Left cardiac atrium (tissue), 4 donors: ENCODE measurements around the gene VSIG10. TPM values are rescaled to one million over a fixed set of nuclear protein-coding genes. Genes with fewer than 3 reads are reported as not detected.
"Not testable (repeated sequence)": the region's sequence is repeated elsewhere in the genome, so short reads cannot be mapped to it uniquely, and the experiment has no call there.

Source experiments
- ATAC-seq, 2 donors: fragments of 200-7000 bp; cut with Tn5 transposase; one replicate each; pipeline ENCODE4 v1.9.1; 2020; ENCODE audit warnings: mild to moderate bottlenecking in 2 of 2, moderate library complexity in 2 of 2
- DNase-seq: peaks from one replicate; pipeline ENCODE4 v3.0.0-alpha.2; 2020
- intact Hi-C, 2 donors: fragments of 100-400 bp; cut with DNase I; formaldehyde crosslinking; loops; one replicate each; pipeline versions ENCODE4 v1.14.1 to v1.15.1; 2022 to 2023
- total RNA-seq, 2 donors: library from RNA; stranded (reverse); fragmentation: NEBNext Ultra II Directional; extraction: Animal tissue kit (Norgen Biotek cat#: 25700); gene quantifications; one replicate each; pipeline ENCODE4 v1.2.1, GENCODE V29; 2021
- donor health status: DM: no; HTN: yes; CAD: no.
- donor health status: DM: no; HTN: yes; CAD: no; lungs with severe emphysema.
- donor health status: DM: yes; HTN: yes; CAD: no.
- donor health status: Dilated cardiomyopathy.

Gene VSIG10
- total RNA-seq, 2 donors from 2014 or later: 9.3 to 17.2 TPM

GRCh38 chr12:118044577-118044976, 59.2 kb downstream of the VSIG10 start:
- intact Hi-C loops: no loop called here

DNA sequence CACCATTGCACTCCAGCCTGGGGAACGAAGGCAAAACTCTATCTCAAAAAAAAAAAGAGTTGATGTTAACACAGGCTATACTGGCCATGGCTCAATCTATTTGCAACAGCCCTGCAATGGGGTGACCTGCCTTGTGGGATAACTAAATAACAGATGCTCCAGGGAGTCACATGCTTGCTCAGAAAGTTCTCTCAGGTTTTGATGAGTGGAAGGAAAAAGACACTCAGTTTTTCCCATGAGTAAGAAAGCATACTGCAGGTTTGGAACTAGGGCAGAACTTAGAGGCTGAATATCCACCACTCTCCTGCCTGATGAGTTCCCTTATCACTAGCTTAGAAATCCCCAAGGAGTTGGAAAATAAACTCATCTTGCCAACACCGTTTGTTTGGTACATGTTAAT, 59.7 kb downstream of the VSIG10 start:
- intact Hi-C loops: no loop called here
- DNase-seq: no peak
- no peak for ATAC-seq

More at GRCh38 chr12:118044577-118044976, 59.2 kb downstream of the VSIG10 start:
- DNase-seq: no peak
- no peak for ATAC-seq

GRCh38 chr12:118042091-118042490, 61.7 kb downstream of the VSIG10 start:
- no peak for ATAC-seq
- no peak for DNase-seq
- intact Hi-C loops: no loop called here

- DNase-seq: no peak
- intact Hi-C loops: loop anchor here in 1 of 2 donors (10.0 kb wide), 1 partner anchor 163 kb away; no protein-coding TSS in a partner anchor
Measured at GRCh38 chr12:118038137-118038536, 65.7 kb downstream of the VSIG10 start.

GRCh38 chr12:118036672-118037411, 67.0 kb downstream of the VSIG10 start:
- intact Hi-C loops: loop anchor here in 1 of 2 donors (10.0 kb wide), 1 partner anchor 162 kb away; no protein-coding TSS in a partner anchor
- DNase-seq (no peak), ATAC-seq (no peak)

More at GRCh38 chr12:118038137-118038536, 65.7 kb downstream of the VSIG10 start:
- no peak for ATAC-seq

GRCh38 chr12:118035190-118036041, 68.4 kb downstream of the VSIG10 start:
- intact Hi-C loops: loop anchor here in 1 of 2 donors (10.0 kb wide), 1 partner anchor 161 kb away; no protein-coding TSS in a partner anchor
- no peak for DNase-seq
- ATAC-seq: peak in 1 of 2 donors; percentile 34

DNA sequence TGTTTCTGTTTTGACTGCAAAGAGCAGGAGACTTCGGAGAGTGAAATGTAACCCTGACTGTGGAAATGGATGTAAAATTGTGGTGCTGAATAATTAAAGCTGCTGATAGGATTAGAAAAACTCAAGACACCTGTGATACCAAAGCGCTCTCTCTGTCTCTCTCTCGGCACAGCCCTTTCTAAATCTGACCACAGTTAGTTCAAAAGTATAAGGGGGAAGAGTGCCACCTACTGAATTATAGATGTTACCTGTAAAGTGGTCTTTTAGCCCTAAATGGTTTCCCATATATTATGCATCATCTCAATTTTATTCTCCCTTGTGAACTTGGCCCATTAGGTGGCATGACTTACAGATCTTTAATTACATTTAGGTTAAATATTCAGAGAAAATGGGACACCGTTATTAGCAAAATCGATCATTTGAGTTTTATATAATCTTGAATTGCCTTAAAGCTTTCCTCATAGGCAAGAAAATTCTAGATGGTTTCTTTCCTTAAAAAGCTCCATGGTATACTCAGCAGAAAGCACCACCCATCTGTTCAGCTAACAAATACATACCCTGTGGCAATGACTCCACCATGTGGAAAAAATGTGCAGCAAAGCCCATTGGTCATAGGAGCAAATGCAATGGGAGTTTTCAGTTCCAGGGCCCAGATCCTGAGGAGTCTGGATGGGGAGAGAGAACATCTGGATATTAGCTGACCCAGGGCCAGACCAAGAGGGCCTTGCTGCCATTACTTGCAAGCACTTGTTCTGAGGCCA, 69.2 kb downstream of the VSIG10 start:
- ATAC-seq: peak; percentile 35 to 61
- no peak for DNase-seq
- intact Hi-C loops: loop anchor here in 1 of 2 donors (10.0 kb wide), 1 partner anchor 160 kb away; no protein-coding TSS in a partner anchor

DNA sequence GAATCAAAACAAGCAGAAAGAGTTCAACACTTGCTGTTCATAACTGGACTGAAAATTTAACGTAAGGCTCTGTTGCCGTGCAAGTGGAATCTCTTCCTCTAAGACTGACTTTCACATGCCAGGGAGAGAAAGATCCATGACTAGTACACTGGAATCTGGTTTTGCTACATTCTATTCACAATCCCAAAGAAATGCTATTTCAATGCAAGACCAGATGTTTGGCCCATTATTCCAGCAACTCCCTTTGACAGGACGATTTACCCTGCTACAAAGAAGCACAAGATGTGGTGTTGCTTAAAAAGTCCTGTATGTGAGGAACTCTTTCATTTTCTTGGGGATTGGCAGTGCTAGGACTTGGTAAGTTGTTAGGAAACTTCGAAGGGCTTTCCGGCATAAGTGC, 69.9 kb downstream of the VSIG10 start:
- ATAC-seq (no peak), DNase-seq (no peak)
- intact Hi-C loops: loop anchor here in 1 of 2 donors (10.0 kb wide), 1 partner anchor 159 kb away; no protein-coding TSS in a partner anchor

DNA sequence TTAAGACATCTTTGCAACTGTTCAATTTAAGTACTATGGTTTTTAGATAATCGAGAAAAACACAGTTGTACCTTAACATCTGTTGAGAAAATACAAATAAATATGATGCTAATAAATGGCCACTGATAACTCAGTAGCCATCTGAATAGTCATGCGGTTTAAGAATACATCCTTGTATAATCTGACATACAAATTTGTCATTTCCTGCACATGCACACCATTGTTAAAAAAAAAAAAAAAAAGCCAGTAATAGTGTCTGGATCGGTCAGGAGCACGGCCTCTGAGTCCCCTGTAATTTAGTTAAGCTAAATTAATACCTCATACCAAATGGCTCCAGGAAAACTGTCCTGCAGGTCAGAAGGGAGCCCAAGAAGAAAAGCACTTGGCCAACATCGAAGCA, 70.5 kb downstream of the VSIG10 start:
- no peak for DNase-seq
- intact Hi-C loops: loop anchor here in 1 of 2 donors (10.0 kb wide), 1 partner anchor 159 kb away; no protein-coding TSS in a partner anchor
- ATAC-seq: no peak

DNA sequence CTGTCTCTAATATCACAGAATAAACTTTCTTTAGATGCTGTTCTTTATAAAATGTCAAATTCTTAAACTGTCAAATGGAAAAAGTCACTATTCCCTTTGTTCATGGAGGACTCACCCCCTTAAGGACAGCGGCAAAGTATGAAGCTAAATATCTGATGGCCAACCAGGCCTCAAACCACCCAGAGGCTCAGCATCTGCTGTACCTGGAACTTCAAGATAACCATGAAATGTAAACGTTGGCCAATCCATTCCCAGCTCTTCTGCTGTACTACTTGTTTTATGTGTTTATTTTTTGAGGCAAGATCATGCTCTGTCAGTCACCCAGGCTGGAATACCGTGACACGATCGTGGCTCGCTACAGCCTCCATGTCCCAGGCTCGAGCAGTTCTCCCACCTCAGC, 71.6 kb downstream of the VSIG10 start:
- DNase-seq (no peak), ATAC-seq (no peak)
- intact Hi-C loops: loop anchor here in 1 of 2 donors (10.0 kb wide), 1 partner anchor 157 kb away; no protein-coding TSS in a partner anchor

DNA sequence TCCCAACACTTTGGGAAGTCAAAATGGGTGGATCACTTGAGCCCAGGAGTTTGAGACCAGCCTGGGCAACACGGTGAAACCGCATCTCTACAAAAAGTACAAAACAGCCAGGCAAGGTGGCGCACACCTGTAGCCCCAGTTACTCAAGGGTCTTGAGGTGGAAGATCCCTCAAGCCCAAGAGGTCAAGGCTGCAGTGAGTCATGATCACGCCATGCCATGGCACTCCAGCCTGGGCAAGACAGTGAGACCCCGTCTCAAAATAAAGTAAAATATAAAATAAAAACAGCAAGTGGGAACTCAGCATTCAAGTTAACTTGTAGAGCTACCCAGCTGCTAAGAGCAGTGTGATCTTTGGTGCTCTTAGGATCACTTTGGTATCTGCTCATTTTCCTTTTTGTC, 74.6 kb downstream of the VSIG10 start:
- ATAC-seq (no peak), DNase-seq (no peak)
- intact Hi-C loops: no loop called here

DNA sequence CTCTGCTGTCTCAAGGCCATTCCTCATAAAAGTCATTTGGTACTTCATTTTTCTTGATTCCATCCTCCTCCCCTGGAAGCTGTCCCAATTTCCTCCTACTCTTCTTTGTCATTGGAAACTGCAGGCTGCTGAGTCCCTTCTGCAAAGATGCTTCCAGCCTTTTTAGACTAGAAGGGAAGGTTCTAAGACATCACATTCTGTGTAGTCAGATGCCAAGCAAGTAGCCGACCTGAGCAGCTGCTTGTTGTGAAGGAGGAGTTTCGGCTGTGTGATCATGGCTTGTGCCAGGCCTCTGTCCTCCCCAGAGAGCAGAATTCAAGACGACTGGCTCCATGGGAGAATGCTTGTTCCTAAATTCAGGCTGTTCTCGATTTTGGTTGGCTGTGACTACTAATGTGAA, 78.6 kb downstream of the VSIG10 start:
- DNase-seq: no peak
- intact Hi-C loops: no loop called here
- no peak for ATAC-seq

DNA sequence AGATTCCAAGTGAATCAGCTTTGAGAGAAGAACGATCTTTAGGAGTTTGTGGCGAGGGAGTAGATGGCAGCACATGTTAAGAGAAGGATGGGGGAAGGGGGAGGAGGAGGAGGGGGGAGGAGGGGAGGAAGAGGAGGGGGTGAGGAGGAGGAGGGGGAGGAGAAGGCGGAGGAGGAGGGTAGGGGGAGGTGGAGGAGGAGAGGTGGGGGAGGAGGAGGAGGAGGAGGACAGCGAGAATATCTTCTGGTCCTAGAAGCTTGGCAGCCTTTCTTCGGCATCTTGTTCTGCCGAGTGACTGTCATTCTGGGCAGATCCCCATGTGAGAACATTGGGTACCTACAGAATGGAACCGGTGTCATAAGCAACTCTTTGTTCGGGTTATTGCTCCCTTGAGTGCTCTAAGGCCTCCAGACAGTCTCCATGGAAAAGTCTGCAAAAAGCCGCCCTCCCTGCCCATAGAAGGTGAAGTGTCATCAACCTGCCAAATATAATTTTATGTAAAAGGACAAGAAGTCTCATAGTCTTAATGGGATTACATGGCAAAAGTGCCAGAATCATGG, 80.4 kb downstream of the VSIG10 start:
- ATAC-seq (no peak), DNase-seq (no peak)
- intact Hi-C loops: no loop called here

DNA sequence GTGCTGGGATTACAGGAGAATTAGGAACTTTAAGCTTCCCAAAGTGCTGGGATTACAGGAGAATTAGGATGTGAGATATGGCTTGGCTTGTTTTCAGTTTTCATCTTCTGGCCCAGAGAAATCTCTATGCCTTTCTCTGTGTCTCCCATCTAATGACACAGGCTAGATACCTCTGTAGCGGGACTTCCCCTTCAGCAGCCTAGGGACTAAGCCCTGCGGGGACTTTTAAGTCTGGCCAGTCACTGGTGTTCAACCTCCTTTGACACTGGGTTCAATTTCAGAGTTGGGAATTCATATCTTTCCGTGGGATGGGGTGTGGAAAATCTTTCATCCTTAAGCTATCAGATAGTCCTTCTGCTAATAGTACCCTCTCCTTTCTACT, 81.1 kb downstream of the VSIG10 start:
- intact Hi-C loops: no loop called here
- DNase-seq (no peak), ATAC-seq (no peak)

DNA sequence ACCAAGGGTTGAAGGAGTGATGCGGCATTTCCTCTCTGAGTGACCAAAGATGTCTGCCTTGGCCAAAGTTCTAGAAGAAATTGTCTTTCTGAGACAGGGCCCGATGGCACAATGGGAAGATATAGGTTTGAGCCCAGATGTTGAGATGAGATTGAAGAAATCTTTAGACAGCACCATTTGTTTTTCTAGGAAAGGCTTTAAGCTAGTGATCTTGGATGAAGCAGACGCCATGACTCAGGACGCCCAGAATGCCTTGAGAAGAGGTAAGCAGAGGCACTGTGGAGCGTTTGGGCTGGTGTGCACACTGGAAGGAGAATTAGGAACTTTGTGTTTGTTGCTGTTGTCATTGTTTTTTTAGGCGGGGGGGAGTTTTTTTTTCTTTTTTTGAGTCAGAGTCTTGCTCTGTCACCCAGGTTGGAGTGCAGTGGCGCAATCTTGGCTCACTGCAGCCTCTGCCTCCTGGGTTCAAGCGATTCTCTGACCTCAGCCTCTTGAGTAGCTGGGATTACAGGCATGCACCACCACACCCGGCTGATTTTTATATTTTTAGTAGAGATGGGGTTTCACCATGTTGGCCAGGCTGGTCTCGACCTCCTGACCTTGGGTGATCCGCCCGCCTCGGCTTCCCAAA, 81.6 kb downstream of the VSIG10 start:
- ATAC-seq, intact Hi-C loops, DNase-seq: not testable (repeated sequence)

- DNase-seq (no peak), ATAC-seq (no peak)
- intact Hi-C loops: no loop called here
Measured at GRCh38 chr12:118020036-118020435, 83.8 kb downstream of the VSIG10 start.

DNA sequence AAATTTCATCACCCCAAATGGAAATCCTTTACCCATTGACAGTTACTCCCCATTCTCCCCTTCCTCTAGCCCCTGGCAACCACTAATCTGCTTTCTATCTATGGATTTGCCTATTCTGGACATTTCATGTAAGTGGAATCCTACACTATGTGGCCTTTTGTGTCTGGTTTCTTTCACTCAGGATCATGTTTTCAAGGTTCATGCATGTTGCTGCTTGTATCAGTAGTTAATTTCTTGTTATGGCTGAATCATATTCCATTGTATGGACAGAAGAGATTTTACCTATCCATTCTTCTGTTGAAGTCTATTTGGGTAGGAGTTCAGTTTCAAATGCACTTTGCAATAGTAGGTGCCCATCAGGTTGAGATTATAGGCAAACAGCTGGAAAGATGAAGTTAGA, 85.9 kb downstream of the VSIG10 start:
- ATAC-seq (no peak), DNase-seq (no peak)
- intact Hi-C loops: no loop called here
